Lower lobe of right lung (tissue), 2 donors: ENCODE measurements around the gene CEP135. TPM values are rescaled to one million over a fixed set of nuclear protein-coding genes. Genes with fewer than 3 reads are reported as not detected.

ENCODE experiments used
- ATAC-seq, 2 donors: fragments of 200-7000 bp; cut with Tn5 transposase; one replicate each; pipeline ENCODE4 v1.9.1; 2020 to 2022; ENCODE audit warnings: mild to moderate bottlenecking in 2 of 2, moderate library complexity in 2 of 2
- DNase-seq: peaks from one replicate; pipeline ENCODE4 v3.0.0-alpha.2; 2020
- H3K27ac ChIP-seq: fragments of 200-600 bp; one replicate; pipeline ENCODE4 v1.8.0; 2022
- H3K27me3 ChIP-seq: fragments of 200-600 bp; one replicate; pipeline ENCODE4 v1.8.0; 2022; ENCODE audit warnings: low read depth
- H3K36me3 ChIP-seq: fragments of 200-600 bp; one replicate; pipeline ENCODE4 v1.8.0; 2022; ENCODE audit warnings: mild to moderate bottlenecking
- H3K4me1 ChIP-seq: fragments of 200-600 bp; one replicate; pipeline ENCODE4 v1.8.0; 2022
- H3K4me3 ChIP-seq: fragments of 200-600 bp; one replicate; pipeline ENCODE4 v1.8.0; 2022; ENCODE audit warnings: mild to moderate bottlenecking
- H3K9me3 ChIP-seq: fragments of 200-600 bp; one replicate; pipeline ENCODE4 v1.8.0; 2022
- CTCF ChIP-seq: fragments of 200-600 bp; IDR thresholded peaks from one replicate; pipeline ENCODE4 v1.8.0; 2022; ENCODE audit warnings: antibody characterized with exemption, mild to moderate bottlenecking
- intact Hi-C: fragments of 100-400 bp; cut with DNase I; formaldehyde crosslinking; loops from one replicate; pipeline ENCODE4 v1.11.0; 2022
- total RNA-seq: library from RNA; stranded (reverse); fragmentation: NEBNext Ultra II Directional; extraction: Animal tissue kit (Norgen Biotek cat#: 25700); gene quantifications from one replicate; pipeline ENCODE4 v1.2.1, GENCODE V29; 2021
- donor health status: DM: no; HTN: yes; CAD: no; lungs with severe emphysema.

The CEP135 gene
- total RNA-seq, 1 donor from 2014 or later: 8.2 TPM

GRCh38 chr4:55939421-55939820 is 9.3 kb upstream of the CEP135 start:
- no peak overlapping the region for H3K27ac ChIP-seq
- no peak for TF ChIP-seq CTCF
- H3K9me3 ChIP-seq: peaks cover 15% of the 10 kb centered on the region
- H3K4me3 ChIP-seq: no peak overlapping the region
- DNase-seq (no peak), ATAC-seq (no peak)
- intact Hi-C loops: no loop called here
- H3K4me1 ChIP-seq: no peaks in the 10 kb centered on the region
- peaks cover 4% of the 10 kb centered on the region for H3K36me3 ChIP-seq
- no peaks in the 10 kb centered on the region for H3K27me3 ChIP-seq

GRCh38 chr4:55941881-55942396 is 6.8 kb upstream of the CEP135 start:
- DNase-seq (no peak), ATAC-seq (no peak)
- TF ChIP-seq CTCF: no peak
- Histone ChIP-seq H3K27ac (no peak overlapping the region), H3K27me3 (no peaks in the 10 kb centered on the region), H3K4me1 (no peaks in the 10 kb centered on the region), H3K9me3 (peaks cover 12% of the 10 kb centered on the region), H3K36me3 (peaks cover 4% of the 10 kb centered on the region), H3K4me3 (no peak overlapping the region)
- intact Hi-C loops: no loop called here

GRCh38 chr4:55947254-55947882 is 1.4 kb upstream of the CEP135 start:
- TF ChIP-seq CTCF: no peak
- peak overlapping the region; percentile 74 for H3K4me3 ChIP-seq
- peaks cover 3% of the 10 kb centered on the region for H3K36me3 ChIP-seq
- H3K27me3 ChIP-seq: no peaks in the 10 kb centered on the region
- intact Hi-C loops: no loop called here
- no peak for ATAC-seq
- no peak for DNase-seq
- H3K9me3 ChIP-seq: no peaks in the 10 kb centered on the region
- H3K4me1 ChIP-seq: peaks cover 25% of the 10 kb centered on the region
- peak overlapping the region; percentile 96 for H3K27ac ChIP-seq

- no peak for TF ChIP-seq CTCF
- peaks cover 10% of the 10 kb centered on the region for H3K36me3 ChIP-seq
- no peaks in the 10 kb centered on the region for H3K27me3 ChIP-seq
- ATAC-seq (peak in 1 of 2 donors; percentile 4), DNase-seq (no peak)
- H3K27ac ChIP-seq: peak overlapping the region; percentile 96
- peak overlapping the region; percentile 74 for H3K4me3 ChIP-seq
- peaks cover 25% of the 10 kb centered on the region for H3K4me1 ChIP-seq
- intact Hi-C loops: no loop called here
- H3K9me3 ChIP-seq: no peaks in the 10 kb centered on the region
Measured at GRCh38 chr4:55947912-55948725, 626 bp upstream of the CEP135 start.

GRCh38 chr4:55949482-55949802 is 697 bp downstream of the CEP135 start:
- ATAC-seq: no peak
- TF ChIP-seq CTCF: no peak

More at GRCh38 chr4:55949482-55949802, 697 bp downstream of the CEP135 start:
- Histone ChIP-seq H3K27me3 (no peaks in the 10 kb centered on the region), H3K9me3 (no peaks in the 10 kb centered on the region), H3K36me3 (peaks cover 22% of the 10 kb centered on the region), H3K4me1 (peaks cover 25% of the 10 kb centered on the region), H3K27ac (peak overlapping the region; percentile 96), H3K4me3 (peak overlapping the region; percentile 74)
- no peak for DNase-seq
- intact Hi-C loops: no loop called here
